ENCODE data around the gene AGBL5.

DNA sequence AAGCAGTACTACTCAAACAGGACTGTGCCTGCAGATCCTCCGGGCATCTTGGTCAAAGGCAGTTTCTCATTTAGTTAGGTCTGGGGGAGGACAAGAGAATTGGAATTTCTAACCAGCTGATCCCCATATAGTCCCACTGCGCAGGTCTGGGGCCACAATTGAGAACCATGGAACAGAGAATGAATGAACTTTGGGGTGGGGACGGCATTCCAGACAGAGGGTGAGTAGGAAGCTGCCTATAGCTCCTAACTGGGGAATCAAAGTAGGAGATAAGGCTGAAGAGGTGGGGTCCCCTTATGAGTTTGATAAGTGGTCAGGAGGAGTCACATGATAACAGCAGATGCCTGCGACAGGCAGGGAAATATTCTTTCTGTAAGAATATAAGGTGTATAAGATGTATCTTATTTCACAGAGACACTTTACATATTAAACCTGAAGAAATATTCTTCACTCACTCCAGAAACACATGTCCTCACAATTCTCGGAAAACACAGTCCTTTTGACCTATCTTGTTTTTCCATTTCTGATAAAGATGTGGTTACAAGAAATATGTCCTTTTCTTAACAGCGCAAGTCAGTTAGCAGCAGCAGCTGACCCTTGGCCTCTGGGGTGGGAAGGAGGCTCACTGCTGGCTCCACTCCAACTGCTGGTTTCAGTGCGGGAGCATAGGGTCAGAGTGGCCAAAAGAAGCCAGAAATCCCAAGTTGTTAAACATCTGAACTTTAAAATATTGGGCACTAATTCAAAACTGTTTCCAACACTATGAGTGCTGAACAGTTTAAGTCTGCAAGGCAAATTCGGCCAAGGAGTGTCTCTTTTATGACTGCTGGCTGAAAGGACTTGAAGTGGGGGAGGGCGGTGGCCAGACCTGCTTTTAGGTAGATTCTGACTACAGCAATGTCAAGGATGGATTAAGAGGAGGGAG, 31.3 kb upstream of the AGBL5 start:
- TF ChIP-seq CTCF (IDR thresholded peaks at IDR 0.05; ENCODE audit: insufficient read depth, low read length): no peak
- TF ChIP-seq POLR2AphosphoS5 (IDR thresholded peaks at IDR 0.05; ENCODE audit: low read depth): no peak

Data from HL-60 (cell line).